ENCODE measurements around the gene SGO1. TPM values are rescaled to one million over a fixed set of nuclear protein-coding genes. Genes with fewer than 3 reads are reported as not detected.
A peak's percentile ranks its signal among the peaks of the same experiment; 100 is the strongest.

The SGO1 gene
- total RNA-seq, 1 experiment from 2014 or later: 31.7 TPM

GRCh38 chr3:20190991-20191390 lies 5.0 kb upstream of the SGO1 start:
- intact Hi-C loops (cut with micrococcal nuclease; ENCODE audit: unreplicated experiment): no loop called here
- H3K36me3 ChIP-seq (ENCODE audit: insufficient read depth, low read length, poor library complexity, severe bottlenecking): no peaks in the 10 kb centered on the region
- H3K9me3 ChIP-seq (ENCODE audit: low read depth, low read length, poor library complexity, severe bottlenecking): no peaks in the 10 kb centered on the region
- no peak overlapping the region for H3K4me3 ChIP-seq (ENCODE audit: low read depth, low read length, poor library complexity, severe bottlenecking)
- POLR2A ChIA-PET (ENCODE audit: low non-redundant PET): no interaction called here
- no peaks in the 10 kb centered on the region for H3K27me3 ChIP-seq (replicated peaks; ENCODE audit: insufficient read depth, low read depth, low read length, poor library complexity)
- no TSS peak for BruUV-seq (replicated peaks)
- CTCF ChIA-PET: no interaction called here
- DNase-seq (ENCODE audit: low spot score): no peak
- no peak overlapping the region for H3K27ac ChIP-seq (ENCODE audit: low read depth, low read length, poor library complexity, severe bottlenecking)
- TF ChIP-seq, protein P1, sequence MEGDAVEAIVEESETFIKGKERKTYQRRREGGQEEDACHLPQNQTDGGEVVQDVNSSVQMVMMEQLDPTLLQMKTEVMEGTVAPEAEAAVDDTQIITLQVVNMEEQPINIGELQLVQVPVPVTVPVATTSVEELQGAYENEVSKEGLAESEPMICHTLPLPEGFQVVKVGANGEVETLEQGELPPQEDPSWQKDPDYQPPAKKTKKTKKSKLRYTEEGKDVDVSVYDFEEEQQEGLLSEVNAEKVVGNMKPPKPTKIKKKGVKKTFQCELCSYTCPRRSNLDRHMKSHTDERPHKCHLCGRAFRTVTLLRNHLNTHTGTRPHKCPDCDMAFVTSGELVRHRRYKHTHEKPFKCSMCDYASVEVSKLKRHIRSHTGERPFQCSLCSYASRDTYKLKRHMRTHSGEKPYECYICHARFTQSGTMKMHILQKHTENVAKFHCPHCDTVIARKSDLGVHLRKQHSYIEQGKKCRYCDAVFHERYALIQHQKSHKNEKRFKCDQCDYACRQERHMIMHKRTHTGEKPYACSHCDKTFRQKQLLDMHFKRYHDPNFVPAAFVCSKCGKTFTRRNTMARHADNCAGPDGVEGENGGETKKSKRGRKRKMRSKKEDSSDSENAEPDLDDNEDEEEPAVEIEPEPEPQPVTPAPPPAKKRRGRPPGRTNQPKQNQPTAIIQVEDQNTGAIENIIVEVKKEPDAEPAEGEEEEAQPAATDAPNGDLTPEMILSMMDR (conservative IDR thresholded peaks at IDR 0.05; ENCODE audit: low read depth, low read length): no peak
- H3K4me1 ChIP-seq (ENCODE audit: insufficient read depth, low read length, poor library complexity, severe bottlenecking): no peaks in the 10 kb centered on the region

DNA sequence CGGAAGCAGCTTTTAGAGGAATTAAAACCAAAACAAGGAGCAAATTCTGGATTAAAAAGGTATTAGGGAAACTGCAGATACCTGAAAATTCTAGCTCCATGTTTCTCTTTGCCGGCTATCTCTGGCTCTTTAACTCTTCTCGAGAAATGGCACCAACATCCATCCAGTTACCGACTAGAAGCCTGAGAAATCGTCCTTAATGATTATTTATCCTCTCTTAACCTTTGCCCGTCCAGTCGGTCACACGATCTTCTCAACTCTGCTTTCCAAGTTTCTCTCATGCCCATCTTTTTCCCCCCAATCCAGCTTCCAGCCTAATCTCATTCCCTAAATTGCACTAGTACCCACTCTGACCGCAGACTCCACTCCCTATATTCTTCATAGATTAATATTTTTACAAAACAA lies 596 bp upstream of the SGO1 start:
- peak overlapping the region; percentile 91 for H3K27ac ChIP-seq (ENCODE audit: low read depth, low read length, poor library complexity, severe bottlenecking)
- TF ChIP-seq, protein P1 (conservative IDR thresholded peaks at IDR 0.05; ENCODE audit: low read depth, low read length): no peak
- TF ChIP-seq EZH2 (IDR thresholded peaks at IDR 0.05; ENCODE audit: borderline replicate concordance, low read depth, low read length, poor library complexity, severe bottlenecking): no peak
- no peaks in the 10 kb centered on the region for H3K9me3 ChIP-seq (ENCODE audit: low read depth, low read length, poor library complexity, severe bottlenecking)
- peaks cover 18% of the 10 kb centered on the region for H3K36me3 ChIP-seq (ENCODE audit: insufficient read depth, low read length, poor library complexity, severe bottlenecking)
- peaks cover 9% of the 10 kb centered on the region for H3K4me1 ChIP-seq (ENCODE audit: insufficient read depth, low read length, poor library complexity, severe bottlenecking)
- H3K4me3 ChIP-seq (ENCODE audit: low read depth, low read length, poor library complexity, severe bottlenecking): peak overlapping the region; percentile 82
- TSS peak; percentile 97 for BruUV-seq (replicated peaks)
- no peak for DNase-seq (ENCODE audit: low spot score)
- no peaks in the 10 kb centered on the region for H3K27me3 ChIP-seq (replicated peaks; ENCODE audit: insufficient read depth, low read depth, low read length, poor library complexity)
- ChIA-PET CTCF (no interaction called here), POLR2A (ENCODE audit: low non-redundant PET) (interaction anchor here (0.6 kb wide), 1 partner anchor 239 kb away, joined by 11 read pairs; no protein-coding TSS in a partner anchor)
- intact Hi-C loops (cut with micrococcal nuclease; ENCODE audit: unreplicated experiment): loop anchor here (5.0 kb wide), 1 partner anchor 299 kb away; no protein-coding TSS in a partner anchor

- TF ChIP-seq EZH2 (IDR thresholded peaks at IDR 0.05; ENCODE audit: borderline replicate concordance, low read depth, low read length, poor library complexity, severe bottlenecking): no peak
- TF ChIP-seq, protein P1 (conservative IDR thresholded peaks at IDR 0.05; ENCODE audit: low read depth, low read length): no peak
- H3K9me3 ChIP-seq (ENCODE audit: low read depth, low read length, poor library complexity, severe bottlenecking): no peaks in the 10 kb centered on the region
- CTCF ChIA-PET: no interaction called here
- POLR2A ChIA-PET (ENCODE audit: low non-redundant PET): no interaction called here
- peak overlapping the region; percentile 91 for H3K27ac ChIP-seq (ENCODE audit: low read depth, low read length, poor library complexity, severe bottlenecking)
- BruUV-seq (replicated peaks): no TSS peak
- H3K4me1 ChIP-seq (ENCODE audit: insufficient read depth, low read length, poor library complexity, severe bottlenecking): peaks cover 9% of the 10 kb centered on the region
- H3K36me3 ChIP-seq (ENCODE audit: insufficient read depth, low read length, poor library complexity, severe bottlenecking): peaks cover 27% of the 10 kb centered on the region
- H3K27me3 ChIP-seq (replicated peaks; ENCODE audit: insufficient read depth, low read depth, low read length, poor library complexity): no peaks in the 10 kb centered on the region
- peak overlapping the region; percentile 82 for H3K4me3 ChIP-seq (ENCODE audit: low read depth, low read length, poor library complexity, severe bottlenecking)
- intact Hi-C loops (cut with micrococcal nuclease; ENCODE audit: unreplicated experiment): loop anchor here (5.0 kb wide), 1 partner anchor 298 kb away; no protein-coding TSS in a partner anchor
- no peak for DNase-seq (ENCODE audit: low spot score)
Measured at GRCh38 chr3:20185331-20185678, 701 bp downstream of the SGO1 start.

Data from A673 (cell line).